IMR-90 (cell line): ENCODE measurements around the gene KCNT1. TPM values are rescaled to one million over a fixed set of nuclear protein-coding genes. Genes with fewer than 3 reads are reported as not detected.

Experiments used
- ATAC-seq: fragments of 200-7000 bp; cut with Tn5 transposase; 2 replicates; pipeline ENCODE4 v1.9.1; 2020; ENCODE audit warnings: low read depth, mild to moderate bottlenecking, moderate library complexity
- BruUV-seq: library from RNA; stranded (reverse); fragments of 400-500 nt; replicated peaks from 2 replicates; lab custom pipeline; 2021; lab: Mats Ljungman, UMichigan
- CTCF ChIA-PET: fragments of 300-600 bp; formaldehyde crosslinking; extraction: SDS; loops from one replicate; lab custom pipeline; 2021; ENCODE audit warnings: antibody characterized with exemption; lab: Yijun Ruan, JAX
- POLR2A ChIA-PET: fragments of 300-600 bp; sonication (Branson Sonifier 250); formaldehyde crosslinking; loops from one replicate; lab custom pipeline; 2022; ENCODE audit warnings: antibody characterized with exemption; ENCODE audit not compliant: unreplicated experiment; lab: Charles Lee
- DNase-seq: peaks from one replicate; pipeline ENCODE4 v3.0.0; 2013
- H2AFZ ChIP-seq: replicated peaks from 2 replicates; pipeline ENCODE3; 2013; ENCODE audit warnings: low read length, mild to moderate bottlenecking; ENCODE audit not compliant: poor library complexity
- H2AK5ac ChIP-seq: 2 replicates; pipeline ENCODE4 v1.6.1; 2013; ENCODE audit warnings: low read depth, low read length, inconsistent platforms
- H2AK9ac ChIP-seq: replicated peaks from 2 replicates; pipeline ENCODE3; 2013; ENCODE audit warnings: mild to moderate bottlenecking, low read depth, low read length, moderate library complexity; ENCODE audit not compliant: poor library complexity
- H2BK120ac ChIP-seq: 2 replicates; pipeline ENCODE4 v1.6.1; 2013; ENCODE audit warnings: low read depth, low read length, inconsistent platforms
- H2BK15ac ChIP-seq: 3 replicates; pipeline ENCODE4 v1.6.1; 2013; ENCODE audit warnings: low read depth, low read length, inconsistent platforms
- H2BK20ac ChIP-seq: 2 replicates; pipeline ENCODE4 v1.6.1; 2013; ENCODE audit warnings: low read depth, mild to moderate bottlenecking, inconsistent platforms, low read length, moderate library complexity
- H2BK5ac ChIP-seq: 2 replicates; pipeline ENCODE4 v1.6.1; 2013; ENCODE audit warnings: mild to moderate bottlenecking, low read depth, low read length, inconsistent platforms; ENCODE audit not compliant: poor library complexity, severe bottlenecking
- H3K14ac ChIP-seq: replicated peaks from 2 replicates; pipeline ENCODE4 v1.6.1; 2013; ENCODE audit warnings: low read depth, low read length, inconsistent platforms
- H3K18ac ChIP-seq: 2 replicates; pipeline ENCODE4 v1.6.1; 2013; ENCODE audit warnings: low read depth, low read length, control low read depth
- H3K23ac ChIP-seq: 2 replicates; pipeline ENCODE4 v1.6.1; 2013; ENCODE audit warnings: low read depth, low read length, inconsistent platforms
- H3K27ac ChIP-seq: 2 replicates; pipeline ENCODE4 v1.5.1; 2013; ENCODE audit warnings: mild to moderate bottlenecking, control low read depth, low read length; ENCODE audit not compliant: insufficient read depth
- H3K27me3 ChIP-seq: 2 replicates; pipeline ENCODE4 v1.6.1; 2013; ENCODE audit warnings: low read length; ENCODE audit not compliant: control insufficient read depth, insufficient read depth
- H3K36me3 ChIP-seq: 2 replicates; pipeline ENCODE4 v1.6.1; 2013; ENCODE audit warnings: low read length, mixed read lengths; ENCODE audit not compliant: control insufficient read depth, insufficient read depth
- H3K4ac ChIP-seq: 2 replicates; pipeline ENCODE4 v1.6.1; 2013; ENCODE audit warnings: low read depth, low read length, inconsistent platforms
- H3K4me1 ChIP-seq: 2 replicates; pipeline ENCODE4 v1.6.1; 2013; ENCODE audit warnings: low read length, mixed read lengths; ENCODE audit not compliant: control insufficient read depth, insufficient read depth
- H3K4me2 ChIP-seq: 2 replicates; pipeline ENCODE4 v1.6.1; 2013; ENCODE audit warnings: low read depth, mild to moderate bottlenecking, control low read depth, low read length, moderate library complexity
- H3K4me3 ChIP-seq: 2 replicates; pipeline ENCODE4 v1.5.1; 2013; ENCODE audit warnings: low read depth, mild to moderate bottlenecking, control low read depth, low read length, moderate library complexity; ENCODE audit not compliant: insufficient read depth
- H3K56ac ChIP-seq: 2 replicates; pipeline ENCODE4 v1.6.1; 2013; ENCODE audit warnings: low read length, inconsistent platforms; ENCODE audit not compliant: insufficient read depth; ENCODE audit errors: extremely low read depth
- H3K79me1 ChIP-seq, 2 experiments: 2 replicates each; pipeline ENCODE4 v1.6.1; 2013; ENCODE audit warnings: low read length in 2 of 2, inconsistent platforms in 1 of 2, low read depth in 1 of 2
- H3K9ac ChIP-seq: 2 replicates; pipeline ENCODE4 v1.6.1; 2013; ENCODE audit warnings: low read depth, low read length, control low read depth
- H3K9me1 ChIP-seq: 2 replicates; pipeline ENCODE4 v1.6.1; 2013; ENCODE audit warnings: low read length, inconsistent platforms; ENCODE audit not compliant: insufficient read depth
- H3K9me3 ChIP-seq: 2 replicates; pipeline ENCODE4 v1.6.1; 2013; ENCODE audit warnings: low read length; ENCODE audit not compliant: control insufficient read depth, insufficient read depth
- H4K20me1 ChIP-seq: 2 replicates; pipeline ENCODE4 v1.6.1; 2013; ENCODE audit warnings: low read length, inconsistent platforms; ENCODE audit not compliant: insufficient read depth
- H4K5ac ChIP-seq: 2 replicates; pipeline ENCODE4 v1.6.1; 2013; ENCODE audit warnings: mild to moderate bottlenecking, low read depth, low read length, control low read depth
- H4K8ac ChIP-seq, 2 experiments: 2 replicates each; pipeline ENCODE4 v1.6.1; 2013; ENCODE audit warnings: low read depth in 2 of 2, low read length in 2 of 2, control low read depth in 1 of 2, inconsistent platforms in 1 of 2
- H4K91ac ChIP-seq: 2 replicates; pipeline ENCODE4 v1.6.1; 2013; ENCODE audit warnings: low read depth, low read length, inconsistent platforms; ENCODE audit not compliant: insufficient read depth
- RAD21 ChIP-seq: IDR thresholded peaks from 2 replicates; pipeline ENCODE4 v1.6.1; 2012; ENCODE audit warnings: low read length, improper control_type of control experiment
- RCOR1 ChIP-seq: IDR thresholded peaks from 2 replicates; pipeline ENCODE4 v1.6.1; 2012; ENCODE audit warnings: mild to moderate bottlenecking, low read length, improper control_type of control experiment; ENCODE audit not compliant: insufficient replicate concordance
- RFX5 ChIP-seq: IDR thresholded peaks from 2 replicates; pipeline ENCODE4 v1.8.0; 2012; ENCODE audit warnings: low read depth, mild to moderate bottlenecking, low read length, moderate library complexity
- WGBS, 2 experiments: methylation state at CpG; one replicate each; pipeline versions ENCODE4 v1.1.5 to v1.1.7; 2013; ENCODE audit warnings: missing lambda C conversion rate in 2 of 2; ENCODE audit not compliant: insufficient read length in 1 of 2; ENCODE audit errors: extremely low coverage in 2 of 2; 5-methylcytosine and 5-hydroxymethylcytosine counted together
- dilution Hi-C: fragments of 300-500 bp; cut with HindIII; formaldehyde crosslinking; loops from one replicate; pipeline ENCODE4 v1.14.3; 2018; ENCODE audit warnings: low sequenced_read_pairs; ENCODE audit not compliant: unreplicated experiment
- in situ Hi-C: fragments of 300-500 bp; cut with MboI; formaldehyde crosslinking; loops from 3 replicates; pipeline ENCODE4 v1.14.3; 2019; ENCODE audit warnings: low sequenced_read_pairs, inconsistent platforms, mixed read lengths
- intact Hi-C: fragments of 100-400 bp; cut with micrococcal nuclease; formaldehyde crosslinking; loops from 2 replicates; pipeline ENCODE4 v1.10.0; 2022
- polyA plus RNA-seq, 3 experiments: library from polyadenylated mRNA; depleted of rRNA; stranded (reverse); fragments of >200 nt; gene quantifications; 2 replicates each; pipeline ENCODE4 v1.2.3, GENCODE V29; 2012; ENCODE audit warnings: low replicate concordance in 1 of 3
- total RNA-seq: library from RNA; depleted of rRNA; stranded (reverse); fragments of >200 nt; gene quantifications from 2 replicates; pipeline ENCODE4 v1.2.3, GENCODE V29; 2012

KCNT1 gene
- total and polyA plus RNA-seq, 2 of the 4 experiments (the other 2 are of a cell fraction): not detected

- no peak overlapping the region for H2AK9ac ChIP-seq
- intact Hi-C loops (loop anchor here (5.0 to 10.0 kb wide), 2 partner anchors 191 to 327 kb away; no protein-coding TSS in a partner anchor), dilution Hi-C loops (no loop called here), in situ Hi-C loops (no loop called here)
- no peak overlapping the region for H2AK5ac ChIP-seq
- H2AFZ ChIP-seq: no peak overlapping the region
- peaks cover 17% of the 10 kb centered on the region for H3K27me3 ChIP-seq
- no peaks in the 10 kb centered on the region for H3K9me1 ChIP-seq
- no peak overlapping the region for H3K4me2 ChIP-seq
- no peak overlapping the region for H2BK120ac ChIP-seq
- H2BK5ac ChIP-seq: no peak overlapping the region
- H2BK15ac ChIP-seq: no peak overlapping the region
- no peak for TF ChIP-seq RCOR1
- TF ChIP-seq RFX5: no peak
- no peak for TF ChIP-seq RAD21
- no peak for DNase-seq
- no peak overlapping the region for H3K4ac ChIP-seq
- H2BK20ac ChIP-seq: no peak overlapping the region
- no peak overlapping the region for H3K9ac ChIP-seq
- no peaks in the 10 kb centered on the region for H3K4me1 ChIP-seq
- no peaks in the 10 kb centered on the region for H3K36me3 ChIP-seq
- no peak overlapping the region for H3K27ac ChIP-seq
- POLR2A ChIA-PET: no interaction called here
- no peak overlapping the region for H3K4me3 ChIP-seq
- H4K8ac ChIP-seq: no peak overlapping the region
- no peak for ATAC-seq
- no peak overlapping the region for H4K91ac ChIP-seq
- H3K56ac ChIP-seq: no peak overlapping the region
- H3K14ac ChIP-seq: no peak overlapping the region
- no CpG with 5 or more reads among the region's 4 CpGs for WGBS, 2 experiments
- H3K79me1 ChIP-seq: no peaks in the 10 kb centered on the region
- no peak overlapping the region for H3K23ac ChIP-seq
- no TSS peak for BruUV-seq
- CTCF ChIA-PET: interaction anchor here (0.7 kb wide), 1 partner anchor 89 kb away, joined by 4 read pairs; no protein-coding TSS in a partner anchor
- H3K18ac ChIP-seq: no peak overlapping the region
- H4K20me1 ChIP-seq: no peaks in the 10 kb centered on the region
- no peaks in the 10 kb centered on the region for H3K9me3 ChIP-seq
- no peak overlapping the region for H4K5ac ChIP-seq
Measured at GRCh38 chr9:135795391-135795790, 93.4 kb downstream of the KCNT1 start.
